H9 (cell line): Measurements from ENCODE around the gene CRPPA. TPM values are rescaled to one million over a fixed set of nuclear protein-coding genes. Genes with fewer than 3 reads are reported as not detected.

Experiments
- DNase-seq: peaks from one replicate; pipeline ENCODE4 v3.0.0-alpha.2; 2017
- H2AFZ ChIP-seq: one replicate; pipeline ENCODE4 v1.6.1; 2013; ENCODE audit warnings: mild to moderate bottlenecking, low read length, control low read depth, moderate library complexity
- H2AK5ac ChIP-seq: 2 replicates; pipeline ENCODE4 v1.6.1; 2013; ENCODE audit warnings: low read length, control low read depth, mixed read lengths; ENCODE audit not compliant: insufficient read length
- H2BK120ac ChIP-seq: one replicate; pipeline ENCODE4 v1.6.1; 2013; ENCODE audit warnings: low read depth, mild to moderate bottlenecking, low read length, control low read depth, inconsistent platforms; ENCODE audit not compliant: poor library complexity, severe bottlenecking
- H2BK12ac ChIP-seq: 2 replicates; pipeline ENCODE4 v1.6.1; 2013; ENCODE audit warnings: low read length, control low read depth, mixed read lengths, low read depth; ENCODE audit not compliant: insufficient read length
- H2BK15ac ChIP-seq: 2 replicates; pipeline ENCODE4 v1.6.1; 2013; ENCODE audit warnings: low read depth, low read length, control low read depth
- H2BK20ac ChIP-seq: one replicate; pipeline ENCODE4 v1.6.1; 2013; ENCODE audit warnings: low read depth, mild to moderate bottlenecking, low read length, control low read depth, inconsistent platforms; ENCODE audit not compliant: poor library complexity, severe bottlenecking
- H2BK5ac ChIP-seq: 2 replicates; pipeline ENCODE4 v1.6.1; 2013; ENCODE audit warnings: low read length, control low read depth, mixed read lengths; ENCODE audit not compliant: insufficient read length
- H3K14ac ChIP-seq: 2 replicates; pipeline ENCODE4 v1.6.1; 2013; ENCODE audit warnings: low read length, control low read depth; ENCODE audit not compliant: insufficient read depth
- H3K18ac ChIP-seq: 2 replicates; pipeline ENCODE4 v1.6.1; 2013; ENCODE audit warnings: low read depth, mild to moderate bottlenecking, mixed read lengths, low read length, control low read depth; ENCODE audit not compliant: insufficient read length
- H3K23ac ChIP-seq: 2 replicates; pipeline ENCODE4 v1.6.1; 2013; ENCODE audit warnings: low read length, control low read depth, mixed read lengths, low read depth; ENCODE audit not compliant: insufficient read length
- H3K23me2 ChIP-seq: 2 replicates; pipeline ENCODE4 v1.6.1; 2013; ENCODE audit warnings: low read depth, mild to moderate bottlenecking, mixed read lengths, low read length, control low read depth; ENCODE audit not compliant: insufficient read length, poor library complexity, severe bottlenecking
- H3K27ac ChIP-seq: 2 replicates; pipeline ENCODE4 v1.5.1; 2013; ENCODE audit warnings: low read length, control low read depth, mixed read lengths, low read depth; ENCODE audit not compliant: insufficient read length
- H3K27me3 ChIP-seq: 2 replicates; pipeline ENCODE4 v1.6.1; 2013; ENCODE audit warnings: low read length, control low read depth, inconsistent platforms; ENCODE audit not compliant: insufficient read depth
- H3K4ac ChIP-seq: 2 replicates; pipeline ENCODE4 v1.6.1; 2013; ENCODE audit warnings: low read depth, mild to moderate bottlenecking, control low read depth, inconsistent platforms, low read length, moderate library complexity
- H3K4me1 ChIP-seq: 2 replicates; pipeline ENCODE4 v1.6.1; 2013; ENCODE audit warnings: low read length, control low read depth, inconsistent platforms; ENCODE audit not compliant: insufficient read depth
- H3K4me2 ChIP-seq: 2 replicates; pipeline ENCODE4 v1.6.1; 2013; ENCODE audit warnings: low read length, control low read depth, mixed read lengths; ENCODE audit not compliant: insufficient read length, insufficient read depth
- H3K56ac ChIP-seq: 2 replicates; pipeline ENCODE4 v1.6.1; 2013; ENCODE audit warnings: low read depth, mild to moderate bottlenecking, mixed read lengths, low read length, control low read depth; ENCODE audit not compliant: insufficient read length
- H3K79me1 ChIP-seq: 2 replicates; pipeline ENCODE4 v1.6.1; 2013; ENCODE audit warnings: low read depth, mild to moderate bottlenecking, moderate library complexity, low read length, control low read depth, inconsistent platforms; ENCODE audit not compliant: insufficient read depth, poor library complexity, severe bottlenecking
- H3K79me2 ChIP-seq: 2 replicates; pipeline ENCODE4 v1.6.1; 2013; ENCODE audit warnings: low read length, control low read depth, inconsistent platforms; ENCODE audit not compliant: insufficient read depth
- H3K9ac ChIP-seq: 2 replicates; pipeline ENCODE4 v1.6.1; 2013; ENCODE audit warnings: low read length, control low read depth, mixed read lengths; ENCODE audit not compliant: insufficient read length; ENCODE audit errors: extremely low read depth
- H3K9me3 ChIP-seq: one replicate; pipeline ENCODE4 v1.6.1; 2013; ENCODE audit warnings: low read depth, low read length, inconsistent platforms; ENCODE audit not compliant: control insufficient read depth
- H3T11ph ChIP-seq: one replicate; pipeline ENCODE4 v1.6.1; 2013; ENCODE audit warnings: mild to moderate bottlenecking, low read length, control low read depth, inconsistent platforms
- H4K20me1 ChIP-seq: one replicate; pipeline ENCODE4 v1.6.1; 2013; ENCODE audit not compliant: control insufficient read depth, insufficient read length, insufficient read depth
- H4K5ac ChIP-seq: 2 replicates; pipeline ENCODE4 v1.6.1; 2013; ENCODE audit warnings: low read depth, mild to moderate bottlenecking, mixed read lengths, low read length, control low read depth; ENCODE audit not compliant: insufficient read length
- H4K8ac ChIP-seq: replicated peaks from 2 replicates; pipeline ENCODE4 v1.6.1; 2013; ENCODE audit warnings: low read length, control low read depth, mixed read lengths, low read depth; ENCODE audit not compliant: insufficient read length
- H4K91ac ChIP-seq: 2 replicates; pipeline ENCODE4 v1.6.1; 2013; ENCODE audit warnings: low read depth, mild to moderate bottlenecking, moderate library complexity, mixed read lengths, low read length, control low read depth; ENCODE audit not compliant: insufficient read length
- H3K27ac Mint-ChIP-seq, 3 experiments: 2 replicates in 2 of 3; 3 replicates in 1 of 3; pipeline ENCODE4 v1.8.0; 2020 to 2021; ENCODE audit warnings: mixed read lengths in 3 of 3, mild to moderate bottlenecking in 1 of 3, moderate library complexity in 1 of 3
- H3K27me3 Mint-ChIP-seq: 2 replicates; pipeline ENCODE4 v1.8.0; 2021; ENCODE audit warnings: low read depth, mild to moderate bottlenecking, moderate library complexity, mixed read lengths
- H3K36me3 Mint-ChIP-seq, 3 experiments: 2 replicates in 2 of 3; 3 replicates in 1 of 3; pipeline ENCODE4 v1.8.0; 2020 to 2021; ENCODE audit warnings: low read depth in 3 of 3, mixed read lengths in 3 of 3; ENCODE audit not compliant: insufficient read depth in 1 of 3
- H3K4me1 Mint-ChIP-seq, 2 experiments: 2 replicates each; pipeline ENCODE4 v1.8.0; 2020; ENCODE audit warnings: mixed read lengths in 2 of 2
- H3K4me3 Mint-ChIP-seq, 2 experiments: 2 replicates in 1 of 2; 3 replicates in 1 of 2; pipeline ENCODE4 v1.8.0; 2020 to 2021; ENCODE audit warnings: mild to moderate bottlenecking in 2 of 2, mixed read lengths in 2 of 2, moderate library complexity in 1 of 2
- H3K9me3 Mint-ChIP-seq, 2 experiments: 2 replicates in 1 of 2; 3 replicates in 1 of 2; pipeline ENCODE4 v1.8.0; 2020; ENCODE audit warnings: mild to moderate bottlenecking in 2 of 2, mixed read lengths in 2 of 2, moderate library complexity in 1 of 2
- WGBS: extraction: QIAGEN DNeasy Blood & Tissue Kit; methylation state at CpG from one replicate; pipeline ENCODE4 v1.1.7; 2013; ENCODE audit warnings: missing lambda C conversion rate, low lambda C conversion rate, mixed read lengths; ENCODE audit not compliant: insufficient read length; ENCODE audit errors: extremely low coverage; 5-methylcytosine and 5-hydroxymethylcytosine counted together
- total RNA-seq: library from RNA; stranded (reverse); gene quantifications from 2 replicates; pipeline ENCODE4 v1.2.1, GENCODE V29; 2021
- TF ChIP-seq, protein P1 (sequence below): fragments of 200-600 bp; sonication (generic); conservative IDR thresholded peaks from 3 replicates; pipeline ENCODE4 v1.8.0; 2021; ENCODE audit warnings: antibody characterized with exemption, mild to moderate bottlenecking

CRPPA gene
- total RNA-seq, 1 experiment from 2014 or later, result 1.9 TPM

DNA sequence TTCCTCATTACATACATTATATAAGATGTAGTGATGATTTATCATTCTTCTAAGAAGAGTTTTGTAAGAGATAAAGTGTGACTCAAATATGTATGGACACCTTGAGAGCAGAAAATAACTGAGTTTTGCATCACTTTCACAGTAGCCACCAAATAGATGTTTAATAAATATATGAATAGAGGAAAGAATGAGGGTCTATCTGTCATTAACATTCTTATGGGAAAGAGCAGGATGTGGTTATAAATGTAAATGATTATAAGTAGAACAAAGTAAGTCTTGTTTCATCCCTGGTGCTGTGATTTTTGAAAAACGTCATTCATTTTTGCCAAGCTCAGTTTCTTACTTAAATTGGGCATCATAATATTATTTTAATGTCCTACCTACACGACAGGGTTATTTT is 15.0 kb upstream of the CRPPA start:
- DNase-seq, result no peak
- WGBS, result no CpG with 5 or more reads among the region's 2 CpGs

More for the DNA sequence above, 15.0 kb upstream of the CRPPA start:
- Histone ChIP-seq H3T11ph (no peak overlapping the region), H2BK12ac (no peak overlapping the region), H3K4ac (no peak overlapping the region), H3K4me1 (no peaks in the 10 kb centered on the region), H3K14ac (no peak overlapping the region), H3K27ac (no peak overlapping the region), H2AK5ac (no peak overlapping the region), H4K8ac (no peak overlapping the region), H3K79me1 (no peaks in the 10 kb centered on the region), H3K9ac (no peak overlapping the region), H3K56ac (no peak overlapping the region), H2BK15ac (no peak overlapping the region), H3K27me3 (no peaks in the 10 kb centered on the region), H3K23ac (no peak overlapping the region), H4K91ac (no peak overlapping the region), H3K79me2 (no peaks in the 10 kb centered on the region), H4K20me1 (no peaks in the 10 kb centered on the region), H3K18ac (no peak overlapping the region), H3K9me3 (no peaks in the 10 kb centered on the region), H4K5ac (no peak overlapping the region), H2BK120ac (no peak overlapping the region), H2BK20ac (no peak overlapping the region), H3K4me2 (no peak overlapping the region), H2AFZ (no peak overlapping the region), H2BK5ac (no peak overlapping the region), H3K23me2 (no peaks in the 10 kb centered on the region)
- no peaks in the 10 kb centered on the region for H3K27me3 Mint-ChIP-seq
- no peak overlapping the region for H3K4me3 Mint-ChIP-seq
- no peaks in the 10 kb centered on the region for H3K4me1 Mint-ChIP-seq
- H3K36me3 Mint-ChIP-seq, result no peaks in the 10 kb centered on the region
- H3K9me3 Mint-ChIP-seq, result no peaks in the 10 kb centered on the region
- H3K27ac Mint-ChIP-seq, result no peak overlapping the region
- TF ChIP-seq, protein P1, sequence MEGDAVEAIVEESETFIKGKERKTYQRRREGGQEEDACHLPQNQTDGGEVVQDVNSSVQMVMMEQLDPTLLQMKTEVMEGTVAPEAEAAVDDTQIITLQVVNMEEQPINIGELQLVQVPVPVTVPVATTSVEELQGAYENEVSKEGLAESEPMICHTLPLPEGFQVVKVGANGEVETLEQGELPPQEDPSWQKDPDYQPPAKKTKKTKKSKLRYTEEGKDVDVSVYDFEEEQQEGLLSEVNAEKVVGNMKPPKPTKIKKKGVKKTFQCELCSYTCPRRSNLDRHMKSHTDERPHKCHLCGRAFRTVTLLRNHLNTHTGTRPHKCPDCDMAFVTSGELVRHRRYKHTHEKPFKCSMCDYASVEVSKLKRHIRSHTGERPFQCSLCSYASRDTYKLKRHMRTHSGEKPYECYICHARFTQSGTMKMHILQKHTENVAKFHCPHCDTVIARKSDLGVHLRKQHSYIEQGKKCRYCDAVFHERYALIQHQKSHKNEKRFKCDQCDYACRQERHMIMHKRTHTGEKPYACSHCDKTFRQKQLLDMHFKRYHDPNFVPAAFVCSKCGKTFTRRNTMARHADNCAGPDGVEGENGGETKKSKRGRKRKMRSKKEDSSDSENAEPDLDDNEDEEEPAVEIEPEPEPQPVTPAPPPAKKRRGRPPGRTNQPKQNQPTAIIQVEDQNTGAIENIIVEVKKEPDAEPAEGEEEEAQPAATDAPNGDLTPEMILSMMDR, result no peak
